Measurements from ENCODE around the gene ZFP57.

Gene ZFP57

GRCh38 chr6:29709188-29709587, 28.2 kb upstream of the ZFP57 start:
- DNase-seq (ENCODE audit: extremely low read depth, low read depth) = no peak
- TF ChIP-seq CTCF (IDR thresholded peaks at IDR 0.05; ENCODE audit: low read depth, low read length) = no peak

DNA sequence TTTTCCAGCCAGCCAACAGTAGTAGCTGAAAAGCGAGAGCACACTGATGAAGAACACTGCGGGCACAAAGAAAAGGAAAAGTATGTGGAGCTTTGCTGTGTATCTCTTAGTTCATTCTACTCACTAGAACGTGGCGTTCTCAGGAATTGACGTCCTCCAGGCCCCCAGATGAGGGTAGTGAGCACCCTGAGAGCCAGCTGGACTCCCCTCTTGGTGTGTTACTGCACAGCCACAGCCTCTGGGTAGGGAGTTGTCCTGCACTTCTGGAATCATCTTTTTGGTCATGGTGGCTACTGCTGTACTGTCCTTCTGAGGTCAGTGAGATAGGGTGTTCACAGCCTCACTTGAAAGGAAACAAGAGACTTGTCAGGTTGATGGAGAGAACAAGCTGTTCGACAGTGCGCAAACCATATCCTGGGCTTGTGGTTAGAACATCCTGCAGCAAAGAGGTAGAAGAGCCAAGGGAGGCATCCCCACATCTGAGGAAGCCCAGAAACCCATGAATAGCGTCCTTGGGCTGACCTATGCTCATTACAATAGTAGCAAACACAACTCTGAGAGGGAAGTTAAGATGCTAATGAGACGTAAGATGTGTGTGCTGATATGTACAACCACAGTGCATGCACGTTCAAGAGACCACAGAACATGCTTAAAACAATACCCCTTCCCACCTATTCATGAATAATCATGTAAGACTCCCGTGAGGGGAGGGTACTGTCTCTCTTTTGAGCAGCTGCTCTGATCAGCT, 27.7 kb upstream of the ZFP57 start:
- TF ChIP-seq CTCF (IDR thresholded peaks at IDR 0.05; ENCODE audit: low read depth, low read length) = no peak
- no peak for DNase-seq (ENCODE audit: extremely low read depth, low read depth)

- peak; percentile 16 for DNase-seq (ENCODE audit: extremely low read depth, low read depth)
These were observed 24.7 kb upstream of the ZFP57 start for GRCh38 chr6:29705389-29706231.

DNA sequence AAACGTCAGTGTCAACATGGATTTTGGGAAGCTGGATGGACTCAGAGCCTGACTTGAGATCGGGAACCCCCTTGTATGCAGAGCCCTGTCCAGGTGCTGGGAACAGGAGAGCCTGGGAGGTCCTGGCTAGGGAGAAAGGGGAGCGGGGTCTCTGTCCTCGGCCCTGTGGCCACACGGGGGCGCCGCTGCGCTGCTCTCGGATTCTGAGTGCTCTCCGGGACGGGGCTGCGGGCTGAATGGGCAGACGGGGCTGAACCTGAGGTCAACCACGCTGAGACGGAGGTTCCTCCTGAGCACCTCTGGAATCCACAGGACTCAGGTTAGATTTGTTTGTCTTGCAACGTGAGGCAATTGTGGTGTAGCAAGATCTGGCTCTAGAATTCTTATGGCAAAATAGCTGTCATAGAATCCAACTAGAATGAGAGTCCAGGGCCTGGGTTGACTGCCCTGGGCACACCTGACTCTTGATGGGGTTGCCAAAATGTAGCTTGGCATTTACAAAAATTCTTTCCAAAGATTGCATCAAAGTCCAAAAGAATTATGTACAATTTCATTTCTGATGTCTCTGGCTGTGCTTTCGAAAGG, 21.7 kb upstream of the ZFP57 start:
- peak; percentile 41 for TF ChIP-seq CTCF (IDR thresholded peaks at IDR 0.05; ENCODE audit: low read depth, low read length)

More at GRCh38 chr6:29705389-29706231, 24.7 kb upstream of the ZFP57 start:
- TF ChIP-seq CTCF (IDR thresholded peaks at IDR 0.05; ENCODE audit: low read depth, low read length) = peak; percentile 59

GRCh38 chr6:29696147-29697125, 15.5 kb upstream of the ZFP57 start:
- DNase-seq (ENCODE audit: extremely low read depth, low read depth) = no peak
- peak; percentile 51 for TF ChIP-seq CTCF (IDR thresholded peaks at IDR 0.05; ENCODE audit: low read depth, low read length)

More for the DNA sequence above, 21.7 kb upstream of the ZFP57 start:
- DNase-seq (ENCODE audit: extremely low read depth, low read depth) = no peak

GRCh38 chr6:29694637-29695036, 13.7 kb upstream of the ZFP57 start:
- no peak for TF ChIP-seq CTCF (IDR thresholded peaks at IDR 0.05; ENCODE audit: low read depth, low read length)

More at GRCh38 chr6:29694637-29695036, 13.7 kb upstream of the ZFP57 start:
- no peak for DNase-seq (ENCODE audit: extremely low read depth, low read depth)

Data from AG09319 (cell line).